Stimulated activated CD4-positive, alpha-beta T cell treated with anti-CD3 and anti-CD28 coated beads, Interleukin-2, amount 100 ng/mL, for 48 hours (primary cell): ENCODE results near the gene WBP1.
A peak's percentile ranks its signal among the peaks of the same experiment; 100 is the strongest.

Experiments used
- DNase-seq, 2 donors: peaks; one replicate each; pipeline ENCODE4 v3.0.0-alpha.2; 2020

Gene WBP1

DNA sequence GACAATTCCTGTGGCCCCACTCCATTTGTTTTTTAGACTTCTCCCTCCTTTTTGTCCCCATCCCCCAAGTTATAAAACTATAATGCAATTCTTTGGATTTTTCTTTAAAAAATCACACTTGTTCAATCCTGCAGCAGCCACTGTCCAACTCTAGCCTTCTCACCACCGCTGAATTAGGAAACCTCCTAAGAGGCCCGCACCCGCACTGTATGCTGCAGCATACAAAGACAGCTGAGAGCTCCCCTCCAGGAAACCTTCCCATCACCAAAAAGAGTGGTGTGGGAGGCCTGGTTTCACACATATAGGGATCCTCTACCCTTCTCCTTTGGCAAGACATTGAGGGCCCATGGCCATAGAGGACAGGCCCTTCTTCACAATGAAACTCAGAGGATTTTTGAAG, 46.4 kb downstream of the WBP1 start:
- DNase-seq: no peak

DNA sequence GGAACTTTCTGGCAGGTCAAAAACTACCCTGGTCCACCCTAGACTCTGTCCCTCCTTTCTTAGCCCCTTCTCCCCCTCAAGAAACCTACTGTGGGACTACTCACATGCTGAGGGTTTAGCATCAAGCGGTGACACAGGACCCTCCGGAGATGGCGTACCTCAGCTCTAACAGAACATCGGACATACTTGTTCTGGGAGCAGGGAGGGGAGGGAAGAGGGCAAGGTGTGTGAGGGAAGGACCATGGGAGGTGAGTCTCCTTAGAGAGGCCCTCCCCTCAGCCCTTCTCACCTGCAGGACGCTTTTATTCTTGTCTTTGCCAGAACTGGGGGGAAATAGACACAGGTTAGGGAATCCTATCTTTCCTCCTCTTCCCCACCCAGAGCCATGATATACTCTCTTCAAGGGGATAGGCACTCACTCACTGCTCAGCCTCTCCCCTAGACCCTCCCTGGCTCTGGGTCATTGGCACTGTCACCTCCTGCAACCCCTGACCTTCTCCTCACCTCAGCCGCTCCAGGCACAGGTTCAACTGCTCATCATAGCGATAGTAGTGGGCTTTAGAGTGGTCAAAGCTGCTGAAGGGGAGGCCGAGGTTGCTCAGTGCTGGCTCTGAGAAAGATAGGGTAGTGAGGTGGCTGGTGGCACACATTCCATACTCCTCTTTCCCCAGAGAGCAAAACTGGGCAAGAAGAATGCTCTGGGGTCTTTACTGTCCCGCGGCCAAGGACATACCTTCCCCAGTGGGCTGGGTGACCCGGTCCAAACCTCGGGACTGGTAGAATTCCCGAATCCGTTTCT, 47.4 kb downstream of the WBP1 start:
- DNase-seq: no peak

DNA sequence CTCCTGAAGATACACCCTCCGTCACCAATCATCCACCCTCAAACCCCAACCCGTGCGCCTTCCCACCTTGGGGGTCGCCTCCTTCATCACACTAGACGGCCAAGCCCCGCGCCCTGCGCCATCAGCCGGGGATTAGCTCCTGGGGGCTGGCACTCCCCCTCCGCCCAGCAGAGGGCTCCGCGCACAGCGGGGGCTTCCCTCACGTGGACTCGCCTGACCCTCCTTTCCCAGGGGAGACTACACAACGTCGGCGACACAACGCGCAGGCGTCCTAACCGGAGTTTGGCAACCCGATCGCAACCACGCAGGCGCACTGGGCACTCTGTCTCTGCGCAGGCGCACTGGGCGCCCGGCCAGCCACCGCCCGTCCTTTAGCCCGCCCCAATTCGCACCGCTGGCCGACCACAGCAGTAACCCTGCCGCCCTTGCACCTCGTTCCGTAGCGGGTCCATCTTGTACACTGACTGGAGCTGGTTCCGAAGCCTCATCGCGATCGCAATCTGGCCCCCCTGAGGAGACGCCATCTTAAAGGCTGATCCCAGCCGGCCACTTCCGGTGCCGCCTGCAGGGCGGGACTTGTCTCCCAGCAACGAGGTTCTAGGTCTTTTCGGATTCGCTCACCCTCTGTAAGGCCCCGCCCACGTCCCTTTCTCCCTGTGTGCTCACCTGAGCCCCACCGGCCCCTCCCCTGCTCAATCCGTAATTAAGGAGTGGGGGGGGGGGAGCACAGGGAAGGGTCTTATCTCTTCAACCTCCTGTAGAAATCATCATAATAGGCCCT, 49.1 kb downstream of the WBP1 start, which contains the start of gene PCGF1:
Gene PCGF1, minus strand, starts transcription at position 551 of the 781 bp plus-strand sequence. Its CDS starts 27 bp downstream, at position 524.
- peak; percentile 96 to 99 for DNase-seq

DNA sequence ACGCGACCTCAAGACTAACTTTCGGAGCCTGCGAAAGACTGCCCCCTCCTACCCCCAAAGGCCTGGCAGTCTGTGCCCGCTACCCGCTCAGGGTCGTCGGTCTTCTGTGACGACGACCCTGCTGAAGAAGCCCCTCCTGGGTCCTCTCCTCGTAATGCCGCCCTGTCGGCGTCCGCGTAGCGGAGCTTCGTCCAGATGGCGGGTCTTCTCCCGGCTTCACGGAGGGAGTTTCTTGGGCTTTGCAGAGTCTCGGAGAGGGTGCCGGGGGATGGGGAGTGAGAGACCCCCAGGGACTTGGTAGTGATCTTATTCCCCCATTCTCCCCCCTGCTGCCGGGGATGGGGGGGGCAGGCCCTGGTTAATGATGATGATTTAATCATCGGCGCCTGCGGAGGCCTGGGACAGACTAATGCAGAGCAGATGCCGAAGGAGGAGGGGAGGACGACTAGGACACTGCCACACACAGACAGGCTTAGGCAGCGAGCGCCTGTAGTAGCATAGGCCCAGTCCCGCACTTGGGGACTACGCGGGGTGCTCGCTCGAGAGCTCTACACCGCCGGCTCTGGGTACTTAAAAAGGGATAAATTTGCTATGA, 49.8 kb downstream of the WBP1 start:
- DNase-seq: no peak

DNA sequence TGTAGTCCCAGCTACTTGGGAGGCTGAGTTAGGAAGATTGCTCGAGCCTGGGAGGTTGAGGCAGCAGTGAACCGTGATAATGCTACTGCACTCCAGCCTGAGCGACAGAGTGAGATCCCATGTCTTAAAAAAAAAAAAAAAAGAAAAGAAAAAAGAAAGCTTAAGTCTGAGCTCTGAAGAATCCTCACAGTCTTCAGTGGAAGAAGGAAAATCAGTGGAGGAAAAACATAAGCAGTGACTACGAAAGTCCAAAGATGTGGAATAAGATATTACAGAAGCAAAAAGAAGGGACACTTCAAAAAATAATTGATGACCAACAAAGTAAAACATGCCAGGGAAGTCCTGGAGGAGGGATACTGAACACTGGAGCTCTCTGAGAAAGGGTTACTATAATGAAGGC, 52.0 kb downstream of the WBP1 start:
- DNase-seq: no peak
